Lung microvascular endothelial cell (primary cell): ENCODE measurements around the gene CMC4. TPM values are rescaled to one million over a fixed set of nuclear protein-coding genes. Genes with fewer than 3 reads are reported as not detected.
A peak's percentile ranks its signal among the peaks of the same experiment; 100 is the strongest.

ENCODE experiments used
- DNase-seq, 2 donors: peaks; one replicate each; pipeline versions ENCODE4 v3.0.0 to v3.0.0-alpha.2; 2010; ENCODE audit warnings: low read depth in 2 of 2
- total RNA-seq: library from RNA; depleted of rRNA; stranded (reverse); fragments of >200 nt; gene quantifications from 2 replicates; pipeline ENCODE4 v1.2.1, GENCODE V29; 2014

CMC4 gene, protein sequence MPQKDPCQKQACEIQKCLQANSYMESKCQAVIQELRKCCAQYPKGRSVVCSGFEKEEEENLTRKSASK
- total RNA-seq: 6.3 and 13.3 TPM in 2 replicates

DNA sequence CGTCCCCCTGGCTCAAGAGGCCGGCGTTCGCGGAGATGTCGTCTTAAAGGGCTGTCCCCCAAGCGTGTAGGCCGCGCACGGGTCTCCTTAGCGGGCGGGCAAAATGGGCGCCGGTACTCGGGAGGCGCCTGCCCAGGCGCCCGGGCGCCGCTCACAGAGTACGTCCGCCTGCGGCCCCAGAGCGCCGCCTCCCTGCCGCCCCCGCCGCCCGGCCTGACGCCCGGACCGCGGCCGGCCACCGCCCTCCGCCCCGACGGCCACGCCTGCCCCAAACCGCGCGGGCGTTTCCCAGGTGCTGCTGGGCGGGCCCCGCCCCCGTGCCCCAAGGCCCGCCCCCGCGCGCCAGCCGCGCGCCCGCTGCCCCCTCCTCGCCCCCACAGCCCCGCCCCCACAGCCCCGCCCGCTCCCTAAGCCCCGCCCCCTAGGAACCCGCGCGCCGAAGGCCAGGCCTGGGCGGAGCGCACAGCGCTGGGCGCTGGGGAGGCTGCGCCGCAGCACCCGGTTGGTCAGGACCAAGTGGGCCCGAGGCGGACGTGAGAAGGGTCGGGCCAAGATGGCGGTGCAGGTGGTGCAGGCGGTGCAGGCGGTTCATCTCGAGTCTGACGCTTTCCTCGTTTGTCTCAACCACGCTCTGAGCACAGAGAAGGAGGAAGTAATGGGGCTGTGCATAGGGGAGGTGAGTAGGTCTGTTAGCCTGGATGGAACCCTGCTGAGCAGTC is at the start of gene CMC4, which contains the start of the genes BRCC3 and MTCP1:
Gene CMC4 (minus strand): TSS at position 162 of the 719 bp plus-strand sequence. CDS start 7,113 bp downstream, outside the sequence.
Gene BRCC3 (plus strand): TSS at position 534 of the 719 bp plus-strand sequence. CDS start 20 bp downstream, at position 554.
Gene MTCP1 (minus strand): TSS at position 162 of the 719 bp plus-strand sequence. CDS start 5,126 bp downstream, outside the sequence.
- DNase-seq: peak; percentile 84 to 88

DNA sequence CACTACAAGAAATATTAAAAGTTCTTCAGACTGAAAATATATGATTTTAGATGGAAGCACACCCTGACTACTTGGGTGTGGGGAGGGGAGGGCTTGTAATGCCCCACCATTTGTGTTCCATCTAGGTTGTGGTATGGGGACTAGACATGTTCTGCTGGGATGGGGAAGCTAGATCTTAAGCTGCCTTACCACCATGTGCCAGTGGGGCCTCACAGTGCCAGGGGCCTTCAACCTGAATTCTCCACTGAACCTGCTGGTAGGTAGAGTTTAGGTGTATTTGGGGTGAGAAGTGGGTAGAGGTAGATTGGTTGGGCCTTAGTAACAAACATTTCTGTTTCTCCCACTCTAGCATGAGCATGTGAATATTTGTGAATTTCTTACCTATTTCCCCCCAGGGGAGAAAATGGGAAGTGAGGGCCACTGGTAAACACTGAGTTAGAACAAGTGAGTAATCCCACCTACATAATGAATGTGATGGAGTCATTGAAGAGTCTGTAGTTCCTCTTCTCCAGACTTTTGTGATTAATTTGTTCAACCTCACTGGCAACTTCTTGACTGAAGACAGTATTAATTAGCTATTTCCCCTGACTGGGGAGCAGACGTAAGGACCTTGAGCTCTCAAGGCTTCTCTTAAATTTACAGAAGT is 44.4 kb upstream of the CMC4 start:
- DNase-seq: no peak

DNA sequence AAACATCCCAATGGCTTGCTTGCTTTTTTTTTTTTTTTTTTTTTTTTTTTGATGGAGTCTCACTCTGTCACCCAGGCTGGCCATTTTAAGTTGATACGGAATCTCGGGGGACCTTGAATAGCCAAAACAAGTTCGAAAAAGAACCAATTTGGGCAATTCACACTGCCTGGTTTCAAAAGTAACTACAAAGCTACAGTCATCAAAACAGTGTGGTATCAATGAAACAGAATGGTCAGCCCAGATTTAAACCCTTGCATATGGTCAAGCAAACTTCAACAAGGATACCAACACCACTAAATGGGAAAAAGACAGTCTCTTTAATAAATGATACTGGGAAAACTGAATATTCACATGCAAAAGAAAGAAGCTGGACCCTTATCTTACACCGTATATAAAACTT is 42.2 kb upstream of the CMC4 start:
- DNase-seq: no peak

DNA sequence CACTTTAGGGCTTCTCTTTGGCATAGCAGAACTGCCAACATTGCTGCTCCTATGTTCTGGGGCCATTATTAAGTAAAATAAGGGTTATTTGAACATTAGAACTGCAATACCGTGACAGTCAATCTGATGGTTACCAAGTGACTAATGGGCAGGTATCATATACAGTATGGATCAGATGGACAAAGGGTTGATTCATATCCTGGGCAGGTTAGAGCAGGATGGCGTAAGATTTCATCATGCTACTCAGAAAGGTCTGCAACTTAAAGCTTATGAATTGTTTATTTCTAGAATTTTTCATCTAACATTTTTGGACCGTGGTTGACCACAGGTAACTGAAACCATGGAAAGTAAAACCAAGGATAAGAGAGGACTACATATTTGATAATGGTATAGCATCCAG is 41.2 kb upstream of the CMC4 start:
- DNase-seq: no peak

DNA sequence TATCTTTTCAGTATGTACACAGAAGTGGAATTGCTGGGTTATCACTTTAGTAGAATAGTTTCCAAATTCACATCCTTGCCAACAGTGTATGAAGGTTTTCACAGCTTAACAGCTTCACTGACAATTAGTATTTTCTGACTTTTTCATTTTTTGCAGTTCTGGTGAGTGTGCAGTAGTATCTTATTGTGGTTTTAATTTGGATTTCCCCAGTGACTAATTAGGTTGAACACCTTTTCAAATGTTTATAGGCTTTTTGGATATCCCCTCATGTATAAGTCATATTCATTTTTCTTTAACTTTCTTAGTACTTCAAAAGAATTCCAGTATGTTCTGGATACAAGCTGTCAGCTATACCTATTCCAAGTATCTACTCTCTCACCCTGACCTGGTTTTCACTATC is 37.5 kb upstream of the CMC4 start:
- no peak for DNase-seq

DNA sequence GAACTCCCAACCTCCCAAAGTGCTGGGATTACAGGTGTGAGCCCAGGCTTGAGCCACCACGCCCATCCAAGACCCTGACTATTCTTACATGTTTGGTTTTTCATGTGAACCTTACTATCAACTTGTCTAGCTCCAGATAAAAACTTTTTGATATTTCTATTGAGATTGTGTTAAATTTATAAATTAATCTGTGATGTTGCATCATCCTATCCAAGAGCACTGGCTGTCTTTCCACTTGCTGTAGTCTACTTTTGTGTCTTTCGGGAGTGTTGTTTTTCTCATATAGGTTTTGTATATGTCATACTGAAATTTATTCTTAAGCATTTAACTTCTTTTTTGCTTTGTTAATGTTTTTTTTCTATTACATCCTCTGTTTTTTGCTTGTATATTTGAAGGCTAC is 35.0 kb upstream of the CMC4 start:
- DNase-seq: no peak

DNA sequence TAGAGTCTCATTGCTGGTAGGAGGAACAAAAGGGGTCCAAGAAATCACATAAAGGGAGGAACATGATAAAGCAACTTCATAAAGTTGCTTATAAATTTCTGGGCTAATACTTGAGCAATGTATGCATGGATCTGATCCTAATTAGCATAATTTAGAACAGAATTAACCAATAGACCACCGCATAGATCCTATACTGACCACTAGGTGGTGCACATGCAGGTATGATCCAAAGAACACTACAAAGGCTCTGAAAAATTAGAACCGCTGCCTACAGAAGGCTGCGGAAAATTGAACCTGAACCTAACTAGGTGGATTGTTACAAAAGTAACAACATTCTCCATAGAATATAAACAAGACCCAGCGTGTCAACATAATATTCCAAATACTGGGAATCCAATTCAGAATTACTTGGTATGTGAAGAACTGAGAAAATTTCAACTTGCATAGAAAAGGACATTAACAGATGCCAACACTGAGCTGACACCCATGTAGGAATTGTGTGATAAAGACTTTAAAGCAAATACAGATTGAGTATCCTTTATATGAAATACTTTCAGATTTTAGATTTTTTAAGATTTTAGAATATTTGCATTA is 23.6 kb upstream of the CMC4 start:
- peak; percentile 33 to 57 for DNase-seq

DNA sequence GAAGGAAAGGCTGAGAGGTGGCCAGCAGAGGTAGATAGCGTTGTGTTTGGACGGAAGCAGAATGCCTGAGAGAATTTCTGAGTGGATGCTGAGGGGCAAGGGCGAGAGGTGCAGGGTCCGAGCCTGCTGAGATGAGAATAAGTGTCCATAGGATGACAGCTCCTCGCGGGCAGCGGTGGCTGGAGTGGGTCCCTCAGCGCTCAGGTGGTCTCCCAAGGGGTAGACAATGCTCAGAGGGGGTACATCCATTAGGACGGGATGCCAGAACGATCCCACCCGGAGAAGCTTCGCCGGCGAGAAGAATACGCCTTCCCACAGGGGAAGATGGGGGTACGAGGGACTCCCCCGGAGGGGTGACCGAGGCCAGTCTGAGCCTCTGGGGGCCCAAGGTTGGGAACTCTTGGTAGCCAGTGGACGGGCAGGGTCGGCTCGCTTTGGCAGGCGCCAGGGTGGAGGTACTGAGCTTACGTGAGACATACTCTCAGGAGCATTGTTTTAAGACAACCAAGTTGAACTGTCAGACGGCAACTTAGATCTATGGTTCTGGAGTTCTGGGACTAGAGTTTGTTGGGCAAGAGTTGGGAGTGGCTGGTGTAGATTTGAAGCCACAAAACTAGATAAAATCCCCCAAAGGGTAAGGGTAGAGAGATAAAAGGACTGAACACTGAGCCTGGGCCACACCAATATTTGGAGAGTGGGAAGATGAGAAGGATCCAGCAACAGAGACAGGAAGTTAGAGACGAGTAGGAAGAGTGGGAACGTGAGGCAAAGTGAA is 16.2 kb upstream of the CMC4 start:
- no peak for DNase-seq

DNA sequence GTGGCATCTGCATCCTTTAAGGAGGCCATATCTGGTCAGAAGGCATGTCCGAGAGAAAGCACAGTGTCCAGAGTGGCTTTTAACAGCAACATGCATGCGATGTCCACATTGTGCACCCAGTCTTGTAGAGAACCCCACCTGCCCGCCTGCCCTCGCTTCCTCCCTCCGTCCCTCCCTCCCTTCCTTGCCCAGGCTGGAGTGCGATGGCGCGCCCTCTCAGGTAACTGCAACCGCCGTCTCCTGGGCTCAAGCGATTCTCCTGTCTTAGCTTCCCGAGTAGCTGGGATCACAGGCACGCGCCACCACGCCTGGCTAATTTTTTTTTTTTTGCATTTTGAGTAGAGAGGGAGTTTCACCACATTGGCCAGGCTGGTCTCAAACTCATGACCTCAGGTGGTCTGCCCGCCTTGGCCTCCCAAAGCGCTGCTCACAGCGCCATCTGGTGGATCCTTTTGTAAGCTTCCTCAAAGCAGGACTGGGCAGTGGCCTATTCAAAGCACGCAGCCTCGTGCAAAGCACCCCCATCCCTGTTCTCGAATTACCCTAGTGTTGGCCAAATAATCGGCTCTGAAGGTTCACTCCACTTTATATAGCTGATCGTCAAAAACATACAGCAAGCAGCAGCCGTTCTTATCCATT is 15.4 kb upstream of the CMC4 start:
- peak; percentile 13 to 34 for DNase-seq

DNA sequence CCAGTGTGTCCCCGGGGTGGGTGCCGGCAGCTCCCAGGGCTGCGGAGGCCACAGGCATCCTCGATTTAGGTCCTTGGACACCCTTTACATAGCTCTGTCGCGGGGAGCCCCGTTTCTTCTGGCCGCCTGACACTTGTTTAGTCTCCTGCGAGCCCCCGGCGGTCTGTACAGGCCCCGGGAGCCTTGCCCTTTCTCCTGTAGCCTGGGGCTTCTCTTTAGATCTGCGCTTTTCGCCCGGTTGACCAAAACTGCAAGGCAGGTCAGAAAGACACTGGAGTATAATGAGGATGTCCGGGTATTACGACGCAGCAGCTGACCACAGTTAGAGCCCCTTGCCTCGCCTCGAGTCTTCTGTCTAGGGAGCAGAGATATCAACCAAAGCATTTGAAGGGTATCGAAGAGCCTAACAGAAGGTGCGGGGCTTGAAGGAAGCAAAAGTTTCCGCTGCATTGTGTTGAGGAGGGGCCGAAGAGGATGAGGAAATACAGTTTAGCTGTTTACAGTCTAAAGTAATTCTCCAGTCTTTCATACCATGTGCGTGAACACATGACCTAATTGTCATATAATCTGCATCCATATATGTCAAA is 851 bp upstream of the CMC4 start:
- DNase-seq: peak; percentile 16 to 21

DNA sequence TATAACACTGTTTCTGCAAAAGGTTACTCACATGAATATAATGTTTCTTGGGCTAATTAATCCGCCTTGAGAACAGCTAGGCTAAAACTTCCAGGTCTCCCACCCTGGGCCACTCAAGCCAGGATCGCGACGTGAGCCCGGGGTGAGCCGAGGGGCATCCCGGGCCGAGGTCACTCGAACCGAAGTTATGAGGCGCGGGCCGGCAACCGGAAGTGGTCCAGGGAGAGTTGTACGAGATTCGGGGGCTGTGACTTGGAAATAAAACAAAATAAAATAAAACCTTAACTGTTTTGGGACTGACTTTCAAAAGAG is 317 bp downstream of the CMC4 start:
- DNase-seq: no peak

DNA sequence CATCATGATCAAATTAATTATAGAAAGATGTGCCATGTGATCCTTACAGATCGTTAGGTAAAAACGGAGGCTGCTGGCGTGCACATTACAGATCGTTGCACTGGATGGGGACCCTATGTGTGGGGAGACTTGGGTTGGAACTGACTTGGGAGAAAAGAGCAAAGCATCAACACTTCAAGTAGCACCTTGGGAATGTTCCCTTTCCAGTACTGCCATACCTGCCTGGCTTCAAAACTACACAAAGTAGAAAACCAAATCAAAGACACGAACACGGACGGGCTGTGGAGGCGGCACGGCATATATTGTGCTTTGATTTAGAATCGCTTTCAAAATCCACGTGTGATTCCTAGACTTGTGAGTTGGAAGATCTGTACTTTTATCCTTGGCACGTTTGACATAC is 898 bp downstream of the CMC4 start:
- peak in 1 of 2 donors; percentile 15 for DNase-seq

DNA sequence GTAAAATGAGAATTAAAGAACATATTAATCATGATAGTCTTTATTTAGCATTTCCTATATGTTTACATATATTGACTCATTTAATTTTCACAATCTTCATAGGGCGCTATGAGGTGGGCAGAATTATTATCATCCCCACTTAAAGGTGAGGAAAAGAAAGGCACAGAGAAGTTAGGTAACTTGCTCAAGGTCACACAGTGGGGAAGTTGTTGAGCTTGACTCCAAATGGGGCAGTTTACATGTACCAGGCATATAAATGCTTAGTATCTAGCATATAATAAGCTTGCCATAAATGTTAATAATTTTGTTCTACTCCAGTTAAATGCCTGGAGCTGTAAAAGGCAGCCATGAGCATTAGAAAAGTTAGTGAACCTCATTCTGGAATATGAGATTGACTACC is 1.5 kb downstream of the CMC4 start:
- DNase-seq: no peak

DNA sequence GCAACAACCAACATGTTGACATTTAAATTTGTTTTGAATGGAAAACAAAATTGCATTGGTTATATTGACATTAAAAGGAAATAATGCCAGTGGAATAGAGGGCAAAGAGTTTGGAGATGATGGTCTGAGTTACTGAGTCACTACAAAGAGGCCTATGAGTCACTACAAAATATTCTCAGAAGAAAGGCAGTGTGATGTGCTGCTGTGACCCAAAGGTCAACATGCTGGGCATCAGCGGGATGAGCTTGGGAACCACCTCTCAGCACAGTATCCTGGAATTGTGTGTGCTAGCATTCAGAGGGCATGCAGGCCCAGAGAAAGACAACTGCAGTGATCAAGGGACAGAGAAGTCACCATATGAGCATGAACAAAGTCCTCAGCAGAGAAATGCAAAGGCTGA is 2.8 kb downstream of the CMC4 start:
- peak; percentile 26 to 73 for DNase-seq

DNA sequence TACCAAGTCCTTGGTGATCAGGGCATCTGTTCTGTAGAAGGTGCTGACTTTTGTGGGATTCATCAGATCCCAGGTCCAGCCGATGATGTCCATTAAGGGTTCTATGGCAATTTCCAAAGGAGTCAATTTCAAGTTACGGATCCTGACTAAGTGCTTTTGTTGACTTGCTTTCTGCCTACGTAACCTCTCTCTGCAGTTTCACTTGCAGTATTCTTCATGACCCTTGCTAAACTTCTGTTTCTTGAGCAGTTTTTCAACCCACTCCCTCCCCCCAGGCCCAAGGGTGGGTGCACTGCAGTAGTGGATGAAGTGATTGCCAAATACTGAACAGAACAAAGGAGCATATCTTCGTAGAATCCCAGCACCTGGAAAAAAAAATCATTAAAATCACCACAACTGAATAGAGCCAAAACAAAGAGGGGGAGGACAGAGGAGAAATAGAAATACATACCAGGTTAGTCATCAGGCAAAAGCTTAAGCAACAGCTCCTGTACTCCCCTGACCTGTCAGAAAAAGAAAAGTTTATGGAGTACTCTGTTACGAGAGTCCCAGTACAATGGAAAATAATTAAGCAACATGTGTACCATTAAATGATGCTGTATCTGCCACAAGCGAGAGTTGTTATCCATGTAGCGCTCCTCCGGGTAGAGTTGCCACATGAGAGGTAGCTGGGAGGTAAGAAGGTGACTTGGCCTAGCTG is 5.8 kb downstream of the CMC4 start:
- DNase-seq: no peak

DNA sequence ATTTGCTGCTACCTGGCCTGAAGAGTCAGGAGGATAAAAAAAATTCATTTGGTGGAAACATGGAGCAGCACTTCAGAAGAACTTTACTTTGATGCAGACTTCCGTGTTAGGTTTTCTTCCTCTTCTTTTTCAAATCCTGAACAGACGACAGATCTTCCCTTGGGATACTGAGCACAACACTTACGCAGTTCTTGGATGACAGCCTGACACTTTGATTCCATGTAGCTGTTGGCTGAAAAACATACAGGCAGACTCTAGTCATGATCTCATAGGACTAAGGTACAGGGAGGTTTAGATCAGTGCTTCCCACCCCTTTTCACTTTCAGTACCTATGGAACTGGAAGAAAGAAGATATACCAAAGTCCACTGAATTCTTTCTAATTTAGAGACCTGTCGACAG is 9.2 kb downstream of the CMC4 start:
- DNase-seq: no peak

DNA sequence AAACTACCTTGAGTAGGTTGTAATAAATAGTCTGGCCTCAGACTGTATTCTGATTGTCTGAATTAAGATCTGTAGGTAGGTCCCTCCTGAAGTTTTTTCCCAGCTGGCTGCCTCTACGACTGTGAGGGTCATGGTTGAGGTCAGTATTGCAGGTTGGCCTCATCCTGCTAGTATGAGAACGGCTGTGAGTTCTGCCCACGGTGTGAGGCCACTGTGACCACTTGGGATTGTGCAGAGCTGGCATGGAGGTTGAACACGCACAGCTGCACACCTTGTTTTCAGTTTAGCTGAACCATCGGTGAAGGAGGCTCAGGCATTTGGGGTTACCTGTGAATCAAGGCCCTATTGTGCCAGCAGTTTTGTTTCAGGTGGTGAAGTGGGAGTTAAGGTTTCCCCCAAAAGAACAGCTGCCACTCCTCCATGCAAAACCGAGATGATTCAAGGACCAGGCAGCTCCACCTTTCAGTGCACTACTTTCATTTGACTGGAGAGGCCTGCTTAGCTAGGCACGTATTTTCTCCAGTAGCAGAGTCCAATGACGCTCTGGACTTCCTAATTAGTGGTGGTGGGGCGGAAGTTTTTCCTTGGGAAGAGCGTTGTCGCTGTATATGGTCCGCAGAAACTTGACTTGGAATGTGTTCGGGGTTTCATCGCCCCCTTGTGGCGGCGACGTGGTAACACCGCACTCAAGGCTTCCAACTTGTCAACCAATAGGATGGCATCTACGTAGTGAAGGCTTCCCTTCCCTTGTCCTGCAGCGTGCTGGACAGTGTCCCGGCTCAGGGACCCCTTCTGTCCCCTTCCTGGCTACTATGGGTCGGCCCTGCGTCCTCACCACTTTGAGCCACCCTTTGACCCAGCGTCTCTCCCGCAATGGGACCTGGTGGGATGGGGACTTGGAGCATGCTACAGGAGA is 13.8 kb downstream of the CMC4 start:
- DNase-seq: peak; percentile 76 to 80

DNA sequence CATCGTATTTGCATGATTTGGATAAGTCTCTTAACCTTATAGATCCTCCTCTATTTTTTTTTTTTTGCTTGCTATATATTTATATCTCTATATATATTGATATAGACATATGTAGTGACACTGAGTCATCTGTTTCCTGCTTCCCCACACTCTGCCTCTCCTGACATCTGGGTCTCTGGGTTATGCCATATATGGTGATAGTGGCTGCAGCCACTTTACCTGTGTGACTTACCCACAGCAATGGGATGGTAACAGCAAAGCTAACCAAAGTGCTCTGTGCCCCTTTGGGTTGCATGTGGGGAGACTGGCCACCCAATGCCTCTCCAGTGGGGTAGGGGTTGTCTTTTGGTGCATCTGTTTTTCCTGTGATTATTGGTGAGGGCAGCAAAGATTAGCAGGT is 14.5 kb downstream of the CMC4 start:
- no peak for DNase-seq

DNA sequence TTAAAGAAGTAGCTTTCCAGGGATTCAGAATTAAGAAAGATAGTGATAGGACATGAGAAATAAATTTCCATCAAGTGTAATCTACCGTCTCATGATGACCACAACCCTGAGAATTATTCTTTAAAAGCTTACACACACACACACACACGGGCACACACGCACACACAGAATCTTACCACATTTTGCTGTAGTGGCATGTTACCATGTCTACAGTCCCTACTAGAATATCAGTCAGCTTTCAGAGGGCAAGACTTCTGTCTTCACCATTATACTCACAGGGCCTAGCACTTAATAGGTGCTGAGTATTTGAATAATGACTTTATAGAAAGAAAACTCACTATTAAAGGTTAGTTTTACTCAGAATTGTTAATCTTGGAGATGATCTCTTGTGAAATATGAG is 15.4 kb downstream of the CMC4 start:
- DNase-seq: no peak
